IPS-20b (cell line): ENCODE measurements around the gene RNFT2.

ENCODE experiments used
- H3K27ac ChIP-seq: one replicate; pipeline ENCODE4 v1.5.1; 2013; ENCODE audit warnings: low read length
- H3K27me3 ChIP-seq: 2 replicates; pipeline ENCODE4 v1.6.1; 2013; ENCODE audit warnings: mild to moderate bottlenecking, low read length, inconsistent platforms; ENCODE audit not compliant: insufficient read depth
- H3K36me3 ChIP-seq: 2 replicates; pipeline ENCODE4 v1.6.1; 2013; ENCODE audit warnings: low read depth, mild to moderate bottlenecking, inconsistent platforms, low read length, moderate library complexity; ENCODE audit not compliant: insufficient read depth
- H3K4me1 ChIP-seq: 2 replicates; pipeline ENCODE4 v1.6.1; 2013; ENCODE audit warnings: mild to moderate bottlenecking, control low read depth, inconsistent platforms, low read length, moderate library complexity; ENCODE audit not compliant: insufficient read depth
- H3K4me3 ChIP-seq: 2 replicates; pipeline ENCODE4 v1.5.1; 2013; ENCODE audit warnings: mild to moderate bottlenecking, low read length, inconsistent platforms
- H3K9ac ChIP-seq: 2 replicates; pipeline ENCODE4 v1.6.1; 2013; ENCODE audit warnings: low read depth, mild to moderate bottlenecking, inconsistent platforms, low read length, moderate library complexity
- H3K9me3 ChIP-seq: 2 replicates; pipeline ENCODE4 v1.6.1; 2013; ENCODE audit warnings: mild to moderate bottlenecking, low read depth, low read length, inconsistent platforms; ENCODE audit not compliant: insufficient read depth

RNFT2 gene

GRCh38 chr12:116870306-116870705 is 132.2 kb downstream of the RNFT2 start:
- H3K36me3 ChIP-seq = no peaks in the 10 kb centered on the region

GRCh38 chr12:116874324-116874995 is 136.3 kb downstream of the RNFT2 start:
- Histone ChIP-seq H3K4me1 (peaks cover 3% of the 10 kb centered on the region; the same call in 1 of the 2 replicates), H3K9ac (no peak overlapping the region), H3K4me3 (no peak overlapping the region), H3K27ac (no peak overlapping the region), H3K9me3 (peaks cover 5% of the 10 kb centered on the region; the same call in 1 of the 2 replicates), H3K36me3 (no peaks in the 10 kb centered on the region), H3K27me3 (peaks cover 49% of the 10 kb centered on the region)

More at GRCh38 chr12:116870306-116870705, 132.2 kb downstream of the RNFT2 start:
- H3K27me3 ChIP-seq = peaks cover 11% of the 10 kb centered on the region
- H3K27ac ChIP-seq = no peak overlapping the region
- H3K9ac ChIP-seq = no peak overlapping the region
- no peak overlapping the region for H3K4me3 ChIP-seq
- peaks cover 5% of the 10 kb centered on the region; the same call in 1 of the 2 replicates for H3K9me3 ChIP-seq
- no peaks in the 10 kb centered on the region for H3K4me1 ChIP-seq

- Histone ChIP-seq H3K9ac (no peak overlapping the region), H3K27ac (no peak overlapping the region), H3K4me3 (peak overlapping the region; percentile 52; the same call in 1 of the 2 replicates), H3K4me1 (peaks cover 5% of the 10 kb centered on the region; the same call in 1 of the 2 replicates), H3K36me3 (no peaks in the 10 kb centered on the region), H3K27me3 (peaks cover 67% of the 10 kb centered on the region), H3K9me3 (peaks cover 5% of the 10 kb centered on the region; the same call in 1 of the 2 replicates)
Measured at GRCh38 chr12:116876151-116876869, 138.2 kb downstream of the RNFT2 start.

GRCh38 chr12:116878567-116879508 is 140.7 kb downstream of the RNFT2 start:
- Histone ChIP-seq H3K9ac (no peak overlapping the region), H3K4me3 (peak overlapping the region; percentile 84), H3K36me3 (no peaks in the 10 kb centered on the region), H3K4me1 (peaks cover 13% of the 10 kb centered on the region), H3K9me3 (peaks cover 5% of the 10 kb centered on the region; the same call in 1 of the 2 replicates), H3K27me3 (peaks cover 92% of the 10 kb centered on the region), H3K27ac (no peak overlapping the region)

GRCh38 chr12:116879509-116880212 is 141.5 kb downstream of the RNFT2 start:
- Histone ChIP-seq H3K27me3 (peaks cover 96% of the 10 kb centered on the region), H3K36me3 (no peaks in the 10 kb centered on the region), H3K27ac (no peak overlapping the region), H3K4me3 (peak overlapping the region; percentile 84), H3K4me1 (peaks cover 13% of the 10 kb centered on the region), H3K9ac (peak overlapping the region; percentile 6; the same call in 1 of the 2 replicates), H3K9me3 (peaks cover 2% of the 10 kb centered on the region; the same call in 1 of the 2 replicates)

GRCh38 chr12:116880213-116880816 is 142.2 kb downstream of the RNFT2 start:
- peak overlapping the region; percentile 84 for H3K4me3 ChIP-seq
- H3K27ac ChIP-seq = no peak overlapping the region
- H3K4me1 ChIP-seq = peaks cover 13% of the 10 kb centered on the region
- no peaks in the 10 kb centered on the region for H3K36me3 ChIP-seq
- peak overlapping the region; percentile 57; the same call in 1 of the 2 replicates for H3K9ac ChIP-seq
- no peaks in the 10 kb centered on the region; the same call in 1 of the 2 replicates for H3K9me3 ChIP-seq
- H3K27me3 ChIP-seq = peaks cover 96% of the 10 kb centered on the region

- H3K9ac ChIP-seq = peak overlapping the region; percentile 57; the same call in 1 of the 2 replicates
Measured at GRCh38 chr12:116880817-116881324, 142.8 kb downstream of the RNFT2 start.

GRCh38 chr12:116881325-116881876 is 143.3 kb downstream of the RNFT2 start, which contains the start of gene HRK:
Gene HRK (minus strand): TSS chr12:116881441. CDS start chr12:116881307, 134 bp downstream.
- Histone ChIP-seq H3K36me3 (no peaks in the 10 kb centered on the region), H3K27ac (no peak within 1 kb of the TSS), H3K27me3 (peaks cover 91% of the 10 kb centered on the region), H3K9ac (peak within 1 kb of the TSS; percentile 63), H3K4me3 (peak within 1 kb of the TSS; percentile 84), H3K4me1 (peaks cover 10% of the 10 kb centered on the region), H3K9me3 (no peaks in the 10 kb centered on the region; the same call in 1 of the 2 replicates)

More at GRCh38 chr12:116880817-116881324, 142.8 kb downstream of the RNFT2 start:
- Histone ChIP-seq H3K4me1 (peaks cover 11% of the 10 kb centered on the region), H3K27ac (no peak overlapping the region), H3K27me3 (peaks cover 95% of the 10 kb centered on the region), H3K36me3 (no peaks in the 10 kb centered on the region), H3K9me3 (no peaks in the 10 kb centered on the region; the same call in 1 of the 2 replicates), H3K4me3 (peak overlapping the region; percentile 84)

- no peaks in the 10 kb centered on the region for H3K36me3 ChIP-seq
- no peaks in the 10 kb centered on the region; the same call in 1 of the 2 replicates for H3K9me3 ChIP-seq
- H3K9ac ChIP-seq = peak overlapping the region; percentile 63; the same call in 1 of the 2 replicates
- H3K4me3 ChIP-seq = peak overlapping the region; percentile 84
- H3K4me1 ChIP-seq = peaks cover 10% of the 10 kb centered on the region
- H3K27me3 ChIP-seq = peaks cover 86% of the 10 kb centered on the region
- no peak overlapping the region for H3K27ac ChIP-seq
Measured at GRCh38 chr12:116881877-116882507, 143.9 kb downstream of the RNFT2 start.
